ENCODE results near the gene DOCK7. TPM values are rescaled to one million over a fixed set of nuclear protein-coding genes. Genes with fewer than 3 reads are reported as not detected.
A peak's percentile ranks its signal among the peaks of the same experiment; 100 is the strongest.

Gene DOCK7
- total and polyA plus RNA-seq, 2 of the 13 experiments (the other 11 are each of a cell fraction or from before 2014, with no cell fraction given), result 45.7 to 67.2 TPM

GRCh38 chr1:62687421-62687902 is 724 bp downstream of the DOCK7 start (continued):
- TF ChIP-seq ZNF839 (CRISPR knock-in tag; IDR thresholded peaks at IDR 0.05; ENCODE audit: borderline replicate concordance) (no peak), KMT2A (CRISPR knock-in tag; IDR thresholded peaks at IDR 0.05) (peak; percentile 66; the same call in 1 of the 2 replicates), STAT6 (CRISPR knock-in tag; IDR thresholded peaks at IDR 0.05; ENCODE audit: borderline replicate concordance) (no peak), ETV6 (CRISPR knock-in tag; conservative IDR thresholded peaks at IDR 0.05) (no peak), ZNF605 (CRISPR knock-in tag; IDR thresholded peaks at IDR 0.05) (0 out of 2 replicates have a peak, but pooled peaks have one; percentile 57), PCBP1 (IDR thresholded peaks at IDR 0.05; ENCODE audit: borderline replicate concordance, low read depth, low read length) (no peak), SP1 (IDR thresholded peaks at IDR 0.05) (no peak), SP1 (CRISPR knock-in tag; IDR thresholded peaks at IDR 0.05) (no peak), ZNF34 (CRISPR knock-in tag; IDR thresholded peaks at IDR 0.05; ENCODE audit: borderline replicate concordance) (no peak), IRF9 (CRISPR knock-in tag; IDR thresholded peaks at IDR 0.05; ENCODE audit: borderline replicate concordance) (no peak; the same call in 1 of the 2 replicates), HOXA5 (CRISPR knock-in tag; IDR thresholded peaks at IDR 0.05) (no peak), MIER2 (CRISPR knock-in tag; IDR thresholded peaks at IDR 0.05) (no peak), ZNF256 (CRISPR knock-in tag; conservative IDR thresholded peaks at IDR 0.05) (no peak), TAF1 (CRISPR knock-in tag; IDR thresholded peaks at IDR 0.05) (peak; percentile 49; the same call in 1 of the 2 replicates), POLR2G (IDR thresholded peaks at IDR 0.05; ENCODE audit: low read depth, low read length) (peak; percentile 59; the same call in 1 of the 2 replicates), MIXL1 (CRISPR knock-in tag; IDR thresholded peaks at IDR 0.05) (no peak), SIN3A (IDR thresholded peaks at IDR 0.05; ENCODE audit: borderline replicate concordance, low read depth, low read length) (0 out of 2 replicates have a peak, but pooled peaks have one; percentile 27), ZBTB8A (CRISPR knock-in tag; IDR thresholded peaks at IDR 0.05; ENCODE audit: borderline replicate concordance, low read depth) (no peak), FUBP1 (CRISPR knock-in tag; IDR thresholded peaks at IDR 0.05; ENCODE audit: borderline replicate concordance) (no peak)
- TF ChIP-seq, protein P1, sequence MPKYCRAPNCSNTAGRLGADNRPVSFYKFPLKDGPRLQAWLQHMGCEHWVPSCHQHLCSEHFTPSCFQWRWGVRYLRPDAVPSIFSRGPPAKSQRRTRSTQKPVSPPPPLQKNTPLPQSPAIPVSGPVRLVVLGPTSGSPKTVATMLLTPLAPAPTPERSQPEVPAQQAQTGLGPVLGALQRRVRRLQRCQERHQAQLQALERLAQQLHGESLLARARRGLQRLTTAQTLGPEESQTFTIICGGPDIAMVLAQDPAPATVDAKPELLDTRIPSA (CRISPR knock-in tag; IDR thresholded peaks at IDR 0.05; ENCODE audit: borderline replicate concordance), result no peak
- TF ChIP-seq, protein P2, sequence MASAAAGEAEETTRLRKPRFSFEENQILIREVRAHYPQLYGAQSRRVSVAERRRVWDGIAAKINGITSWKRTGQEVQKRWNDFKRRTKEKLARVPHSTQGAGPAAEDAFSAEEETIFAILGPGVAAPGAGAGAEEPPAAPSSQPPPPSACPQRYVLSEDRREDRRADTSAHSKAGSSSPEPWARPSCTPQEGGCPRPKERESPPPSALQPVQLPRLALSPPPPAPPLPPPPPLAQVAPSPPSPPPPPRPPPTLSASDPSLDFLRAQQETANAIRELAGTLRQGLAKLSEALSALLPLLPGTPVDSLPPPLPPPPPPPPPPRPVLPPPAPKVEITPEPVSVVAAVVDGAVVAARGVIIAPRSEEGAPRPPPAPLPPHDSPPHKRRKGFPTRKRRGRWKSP (CRISPR knock-in tag; IDR thresholded peaks at IDR 0.05), result no peak

All from HepG2 (cell line).